Gastroesophageal sphincter (tissue), 3 donors: ENCODE data around the gene KLHL6.

Source experiments
- EP300 ChIP-seq: sonication (generic); formaldehyde crosslinking; IDR thresholded peaks from one replicate; pipeline ENCODE4 v1.6.1; 2017; ENCODE audit warnings: antibody characterized with exemption, mild to moderate bottlenecking
- POLR2A ChIP-seq, 2 donors: fragments of 450-650 bp; IDR thresholded peaks; one replicate each; pipeline ENCODE4 v1.6.1; 2017; ENCODE audit warnings: antibody characterized with exemption in 2 of 2, mild to moderate bottlenecking in 2 of 2, moderate library complexity in 1 of 2
- POLR2AphosphoS5 ChIP-seq: sonication (generic); formaldehyde crosslinking; IDR thresholded peaks from one replicate; pipeline ENCODE4 v1.6.1; 2017; ENCODE audit warnings: antibody characterized with exemption
- TF ChIP-seq, protein P1 (sequence below), 4 experiments: fragments of 200-600 bp in 2 of 4; fragments of 450-650 bp in 2 of 4; sonication (generic) in 1 of 4; IDR thresholded peaks; one replicate each; pipeline ENCODE4 v1.5.1; 2017 to 2019; ENCODE audit warnings: antibody characterized with exemption in 4 of 4, mild to moderate bottlenecking in 2 of 4, moderate library complexity in 2 of 4

GRCh38 chr3:183493296-183494045, 62.0 kb downstream of the KLHL6 start:
- TF ChIP-seq, protein P1, sequence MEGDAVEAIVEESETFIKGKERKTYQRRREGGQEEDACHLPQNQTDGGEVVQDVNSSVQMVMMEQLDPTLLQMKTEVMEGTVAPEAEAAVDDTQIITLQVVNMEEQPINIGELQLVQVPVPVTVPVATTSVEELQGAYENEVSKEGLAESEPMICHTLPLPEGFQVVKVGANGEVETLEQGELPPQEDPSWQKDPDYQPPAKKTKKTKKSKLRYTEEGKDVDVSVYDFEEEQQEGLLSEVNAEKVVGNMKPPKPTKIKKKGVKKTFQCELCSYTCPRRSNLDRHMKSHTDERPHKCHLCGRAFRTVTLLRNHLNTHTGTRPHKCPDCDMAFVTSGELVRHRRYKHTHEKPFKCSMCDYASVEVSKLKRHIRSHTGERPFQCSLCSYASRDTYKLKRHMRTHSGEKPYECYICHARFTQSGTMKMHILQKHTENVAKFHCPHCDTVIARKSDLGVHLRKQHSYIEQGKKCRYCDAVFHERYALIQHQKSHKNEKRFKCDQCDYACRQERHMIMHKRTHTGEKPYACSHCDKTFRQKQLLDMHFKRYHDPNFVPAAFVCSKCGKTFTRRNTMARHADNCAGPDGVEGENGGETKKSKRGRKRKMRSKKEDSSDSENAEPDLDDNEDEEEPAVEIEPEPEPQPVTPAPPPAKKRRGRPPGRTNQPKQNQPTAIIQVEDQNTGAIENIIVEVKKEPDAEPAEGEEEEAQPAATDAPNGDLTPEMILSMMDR (IDR thresholded peaks at IDR 0.05): no peak
- TF ChIP-seq POLR2AphosphoS5 (no peak), EP300 (no peak), POLR2A (IDR thresholded peaks at IDR 0.05) (no peak)
